OCI-LY1 (cell line): ENCODE results near the gene DGKB.

ENCODE experiments used
- CTCF ChIP-seq: fragments of 200-600 bp; sonication (generic), shearing (Covaris generic); IDR thresholded peaks from 2 replicates; pipeline ENCODE4 v1.5.1; 2017; ENCODE audit warnings: mild to moderate bottlenecking, antibody characterized with exemption, low read length, moderate library complexity, mixed read lengths
- EZH2 ChIP-seq: fragments of 200-600 bp; sonication (generic), shearing (Covaris generic); IDR thresholded peaks from 2 replicates; pipeline ENCODE4 v1.8.0; 2017; ENCODE audit warnings: borderline replicate concordance, mixed run types, mild to moderate bottlenecking, antibody characterized with exemption, low read length, moderate library complexity, mixed read lengths

GRCh38 chr7:14950013-14950412 lies 47.5 kb upstream of the DGKB start:
- TF ChIP-seq CTCF (no peak), EZH2 (no peak)
